HG02763 (cell line): ENCODE results near the gene MARCHF5.
"Not testable (repeated sequence)": the region's sequence is repeated elsewhere in the genome, so short reads cannot be mapped to it uniquely, and the experiment has no call there.

Experiments used
- ATAC-seq: cut with Tn5 transposase; IDR thresholded peaks from one replicate; pipeline ENCODE4 v1.9.1; 2021; ENCODE audit warnings: mild to moderate bottlenecking, moderate library complexity; ENCODE audit not compliant: unreplicated experiment

MARCHF5 gene

GRCh38 chr10:92385831-92386230, 94.9 kb downstream of the MARCHF5 start:
- ATAC-seq = no peak

GRCh38 chr10:92387289-92387940, 96.4 kb downstream of the MARCHF5 start:
- no peak for ATAC-seq

GRCh38 chr10:92393173-92393572, 102.2 kb downstream of the MARCHF5 start:
- not testable (repeated sequence) for ATAC-seq

- no peak for ATAC-seq
Measured at GRCh38 chr10:92395271-92395670, 104.3 kb downstream of the MARCHF5 start.

- ATAC-seq = not testable (repeated sequence)
Measured at GRCh38 chr10:92402234-92402633, 111.3 kb downstream of the MARCHF5 start.
